ENCODE measurements around the gene HEXA. TPM values are rescaled to one million over a fixed set of nuclear protein-coding genes. Genes with fewer than 3 reads are reported as not detected.
"Not testable (repeated sequence)": the region's sequence is repeated elsewhere in the genome, so short reads cannot be mapped to it uniquely, and the experiment has no call there.

The HEXA gene
- total and polyA plus RNA-seq, 9 donors, result 42.4 to 166 (median 77.7) TPM

GRCh38 chr15:72404841-72405240, 29.0 kb upstream of the HEXA start:
- no peaks in the 10 kb centered on the region for H3K9me3 ChIP-seq
- H3K4me3 ChIP-seq, result no peak overlapping the region
- no peaks in the 10 kb centered on the region for H3K36me3 ChIP-seq
- TF ChIP-seq EP300 (IDR thresholded peaks at IDR 0.05) (no peak), POLR2A (IDR thresholded peaks at IDR 0.05) (no peak)
- TF ChIP-seq, protein P1, sequence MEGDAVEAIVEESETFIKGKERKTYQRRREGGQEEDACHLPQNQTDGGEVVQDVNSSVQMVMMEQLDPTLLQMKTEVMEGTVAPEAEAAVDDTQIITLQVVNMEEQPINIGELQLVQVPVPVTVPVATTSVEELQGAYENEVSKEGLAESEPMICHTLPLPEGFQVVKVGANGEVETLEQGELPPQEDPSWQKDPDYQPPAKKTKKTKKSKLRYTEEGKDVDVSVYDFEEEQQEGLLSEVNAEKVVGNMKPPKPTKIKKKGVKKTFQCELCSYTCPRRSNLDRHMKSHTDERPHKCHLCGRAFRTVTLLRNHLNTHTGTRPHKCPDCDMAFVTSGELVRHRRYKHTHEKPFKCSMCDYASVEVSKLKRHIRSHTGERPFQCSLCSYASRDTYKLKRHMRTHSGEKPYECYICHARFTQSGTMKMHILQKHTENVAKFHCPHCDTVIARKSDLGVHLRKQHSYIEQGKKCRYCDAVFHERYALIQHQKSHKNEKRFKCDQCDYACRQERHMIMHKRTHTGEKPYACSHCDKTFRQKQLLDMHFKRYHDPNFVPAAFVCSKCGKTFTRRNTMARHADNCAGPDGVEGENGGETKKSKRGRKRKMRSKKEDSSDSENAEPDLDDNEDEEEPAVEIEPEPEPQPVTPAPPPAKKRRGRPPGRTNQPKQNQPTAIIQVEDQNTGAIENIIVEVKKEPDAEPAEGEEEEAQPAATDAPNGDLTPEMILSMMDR (IDR thresholded peaks at IDR 0.05), result no peak
- H3K27me3 ChIP-seq, result no peaks in the 10 kb centered on the region
- DNase-seq, result no peak
- H3K27ac ChIP-seq, result no peak overlapping the region
- intact Hi-C loops (cut with DNase I), result no loop called here
- H3K4me1 ChIP-seq (ENCODE audit: insufficient read depth), result no peaks in the 10 kb centered on the region

DNA sequence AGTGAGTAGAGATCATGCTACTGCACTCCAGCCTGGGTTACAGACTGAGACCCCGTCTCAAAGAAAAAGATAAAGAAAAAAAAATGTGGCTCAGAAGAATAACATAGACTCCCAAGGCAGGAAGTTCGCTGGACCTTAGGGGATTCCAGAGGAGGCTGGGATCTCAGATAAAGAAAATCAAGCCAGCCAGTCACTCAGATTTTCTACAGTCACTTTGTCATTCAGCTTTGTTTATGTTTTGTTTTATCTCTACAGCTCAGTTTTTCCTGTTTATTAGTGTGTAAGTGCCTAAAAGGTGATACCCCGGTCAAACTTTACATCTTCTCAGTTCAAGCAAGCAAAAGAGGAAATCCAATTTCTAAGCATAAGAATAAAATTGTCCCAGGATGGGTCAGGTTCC, 28.5 kb upstream of the HEXA start:
- TF ChIP-seq EP300 (IDR thresholded peaks at IDR 0.05), result no peak
- TF ChIP-seq POLR2A (IDR thresholded peaks at IDR 0.05), result no peak
- TF ChIP-seq, protein P1 (IDR thresholded peaks at IDR 0.05), result no peak
- no peaks in the 10 kb centered on the region for H3K27me3 ChIP-seq
- intact Hi-C loops (cut with DNase I), result no loop called here

DNA sequence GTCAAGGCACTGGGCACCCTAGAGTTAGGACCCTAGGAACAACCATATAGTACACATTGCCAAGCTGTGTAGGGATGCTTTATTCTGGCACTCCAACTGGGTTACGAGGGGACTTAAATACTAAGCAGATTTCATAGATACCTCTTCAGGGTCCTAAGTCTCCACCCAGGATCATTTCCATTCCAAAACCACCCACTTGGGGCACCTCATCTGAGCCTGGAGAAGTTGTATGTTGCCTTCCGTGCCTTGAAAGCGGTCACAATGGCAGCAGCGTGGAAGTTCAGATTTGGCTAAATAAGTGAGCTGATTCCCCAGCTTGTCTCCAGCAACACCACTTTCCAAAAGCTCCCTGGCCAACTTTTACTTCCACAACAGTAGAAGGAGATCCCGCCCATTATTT, 26.9 kb upstream of the HEXA start:
- Histone ChIP-seq H3K9me3 (no peaks in the 10 kb centered on the region), H3K27ac (no peak overlapping the region), H3K4me1 (ENCODE audit: insufficient read depth) (no peaks in the 10 kb centered on the region), H3K4me3 (no peak overlapping the region), H3K36me3 (no peaks in the 10 kb centered on the region), H3K27me3 (no peaks in the 10 kb centered on the region)
- intact Hi-C loops (cut with DNase I), result no loop called here
- WGBS, 3 donors, result 65 to 75% (median 70%) methylated on average over 5 of the region's 5 CpGs
- no peak for DNase-seq
- no peak for TF ChIP-seq EP300 (IDR thresholded peaks at IDR 0.05)

More for the DNA sequence above, 28.5 kb upstream of the HEXA start:
- Histone ChIP-seq H3K36me3 (no peaks in the 10 kb centered on the region), H3K9me3 (no peaks in the 10 kb centered on the region), H3K4me3 (no peak overlapping the region), H3K27ac (no peak overlapping the region), H3K4me1 (ENCODE audit: insufficient read depth) (no peaks in the 10 kb centered on the region)
- 35 to 52% (median 41%) methylated on average over 3 of the region's 3 CpGs for WGBS, 3 donors
- DNase-seq, result no peak

DNA sequence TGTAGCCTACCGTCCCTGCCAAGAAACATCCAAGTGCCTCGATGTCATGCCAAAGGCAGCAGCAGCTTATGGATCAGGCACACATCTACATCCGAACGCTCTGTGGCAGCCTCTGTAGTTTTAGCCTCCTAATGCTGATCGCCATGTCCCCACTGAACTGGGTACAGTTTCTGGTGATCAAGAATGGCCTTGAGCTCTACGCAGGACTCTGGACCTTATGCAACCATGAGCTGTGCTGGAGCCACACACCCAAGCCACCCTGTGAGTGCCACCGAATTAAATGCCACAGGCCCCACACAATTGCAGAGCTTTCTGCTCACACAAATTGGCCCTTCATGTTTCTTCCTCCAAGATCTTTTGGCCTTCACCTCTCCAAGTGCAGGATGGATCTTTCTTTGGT, 22.8 kb upstream of the HEXA start:
- intact Hi-C loops (cut with DNase I), result no loop called here
- H3K9me3 ChIP-seq, result no peaks in the 10 kb centered on the region
- H3K4me1 ChIP-seq (ENCODE audit: insufficient read depth), result no peaks in the 10 kb centered on the region
- no peak overlapping the region for H3K27ac ChIP-seq
- no peak for DNase-seq
- H3K27me3 ChIP-seq, result no peaks in the 10 kb centered on the region
- WGBS, 3 donors, result 84 to 88% (median 86%) methylated on average over 7 of the region's 7 CpGs
- no peaks in the 10 kb centered on the region for H3K36me3 ChIP-seq
- TF ChIP-seq, protein P1 (IDR thresholded peaks at IDR 0.05), result no peak
- TF ChIP-seq POLR2A (IDR thresholded peaks at IDR 0.05), result no peak
- no peak for TF ChIP-seq EP300 (IDR thresholded peaks at IDR 0.05)
- no peak overlapping the region for H3K4me3 ChIP-seq

DNA sequence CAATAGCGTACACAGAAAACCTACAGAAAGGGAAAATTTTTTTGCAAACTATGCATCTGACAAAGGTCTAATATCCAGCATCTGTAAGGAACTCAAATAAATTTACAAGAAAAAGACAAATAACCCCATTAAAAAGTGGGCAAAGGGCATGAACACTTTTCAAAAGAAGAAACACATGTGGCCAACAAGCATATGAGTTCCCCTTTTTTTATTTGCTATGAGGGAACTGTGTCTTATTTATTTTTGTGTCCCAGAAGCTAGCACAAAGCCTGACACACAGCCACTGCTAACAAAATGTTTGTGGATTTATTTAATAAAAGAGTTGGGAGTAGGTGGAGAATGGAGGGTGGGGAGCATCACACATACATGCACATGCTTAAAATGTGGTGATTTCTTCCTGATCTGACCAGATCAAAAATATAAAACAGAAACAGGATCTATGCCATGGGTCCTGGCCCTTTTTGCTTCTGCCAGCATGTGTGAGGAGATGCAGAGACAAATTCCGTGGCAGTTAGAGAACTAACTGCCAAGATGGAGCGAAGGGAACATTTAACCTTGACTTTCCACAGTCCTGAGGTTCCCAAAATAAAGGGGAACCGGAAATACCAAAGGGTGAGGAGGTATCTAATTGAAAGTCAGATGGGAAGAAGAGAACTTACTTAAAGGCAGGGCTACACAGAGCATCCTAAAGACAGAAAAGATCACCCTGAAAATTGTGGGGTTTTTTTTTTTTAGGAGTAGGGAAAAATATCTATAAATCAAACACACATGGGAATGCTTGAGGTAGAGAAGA, 22.2 kb upstream of the HEXA start, which contains the start of gene TMEM202:
TSS of gene TMEM202 (plus strand) at position 510 of the 793 bp plus-strand sequence. CDS start at position 532, 22 bp downstream.
- no peak for TF ChIP-seq POLR2A (IDR thresholded peaks at IDR 0.05)
- TF ChIP-seq, protein P1 (IDR thresholded peaks at IDR 0.05), result no peak
- no peak for TF ChIP-seq EP300 (IDR thresholded peaks at IDR 0.05)
- Histone ChIP-seq H3K4me1 (ENCODE audit: insufficient read depth) (no peaks in the 10 kb centered on the region), H3K27ac (no peak within 1 kb of the TSS), H3K9me3 (no peaks in the 10 kb centered on the region), H3K4me3 (no peak within 1 kb of the TSS), H3K27me3 (no peaks in the 10 kb centered on the region), H3K36me3 (no peaks in the 10 kb centered on the region)
- WGBS, 3 donors, result 39 to 52% (median 50%) methylated on average over 4 of the region's 4 CpGs
- DNase-seq, result no peak
- intact Hi-C loops (cut with DNase I), result no loop called here

GRCh38 chr15:72396331-72396730, 20.5 kb upstream of the HEXA start:
- intact Hi-C loops (cut with DNase I); H3K9me3 ChIP-seq: not testable (repeated sequence)
- 90 to 97% methylated on average over 4 to 21 of the region's 24 CpGs; no CpG with 5 or more reads in 1 of the 3 donors for WGBS, 3 donors

More at GRCh38 chr15:72396331-72396730, 20.5 kb upstream of the HEXA start:
- not testable (repeated sequence) for H3K4me1 ChIP-seq (ENCODE audit: insufficient read depth); H3K27me3 ChIP-seq; H3K4me3 ChIP-seq; H3K27ac ChIP-seq; H3K36me3 ChIP-seq; DNase-seq
